ENCODE measurements around the gene IPO11. TPM values are rescaled to one million over a fixed set of nuclear protein-coding genes. Genes with fewer than 3 reads are reported as not detected.
"Not testable (repeated sequence)": the region's sequence is repeated elsewhere in the genome, so short reads cannot be mapped to it uniquely, and the experiment has no call there.

Gene IPO11
- total RNA-seq, 1 experiment from 2014 or later: 47.1 TPM

DNA sequence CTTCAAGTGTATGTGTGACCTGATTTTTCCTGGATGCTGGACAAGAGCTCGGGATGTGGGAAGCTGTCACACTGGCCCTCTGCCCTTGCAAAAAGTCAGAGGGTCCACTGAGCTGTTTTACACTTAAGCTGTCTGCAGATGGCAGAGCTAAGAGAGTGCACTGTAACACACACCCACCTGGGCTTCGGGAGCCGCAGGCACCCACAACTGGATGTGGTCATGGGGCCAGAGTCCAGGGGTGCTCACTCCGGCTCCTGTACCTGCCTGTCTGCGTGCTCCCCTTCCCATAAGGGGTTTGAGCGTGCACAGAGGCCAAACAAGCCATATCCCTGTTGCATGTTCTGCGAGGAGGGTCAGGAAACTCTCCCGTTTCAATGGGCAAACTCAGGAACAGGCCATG lies 248.6 kb downstream of the IPO11 start:
- Histone ChIP-seq H2AFZ (no peak overlapping the region), H3K4me2 (no peak overlapping the region), H3K9me3 (ENCODE audit: insufficient read depth, low read depth) (peaks cover 3% of the 10 kb centered on the region; the same call in 1 of the 2 replicates), H3K4me1 (replicated peaks; ENCODE audit: insufficient read depth) (no peaks in the 10 kb centered on the region), H3K27me3 (ENCODE audit: insufficient read depth, low read depth) (no peaks in the 10 kb centered on the region), H3K9me2 (ENCODE audit: insufficient read depth) (no peaks in the 10 kb centered on the region), H3F3A (ENCODE audit: insufficient read depth, low read depth) (no peaks in the 10 kb centered on the region), H3K36me3 (ENCODE audit: low read depth) (no peaks in the 10 kb centered on the region), H4K20me1 (ENCODE audit: insufficient read depth) (no peaks in the 10 kb centered on the region), H3K4me3 (no peak overlapping the region), H3K27ac (no peak overlapping the region), H3K79me2 (ENCODE audit: low read depth) (no peaks in the 10 kb centered on the region)
- ChIA-PET POLR2A (ENCODE audit: unreplicated experiment) (no interaction called here), CTCF (no interaction called here)
- BruUV-seq (replicated peaks): no TSS peak
- intact Hi-C loops (cut with micrococcal nuclease; ENCODE audit: unreplicated experiment): no loop called here
- TF ChIP-seq EZH2 (IDR thresholded peaks at IDR 0.05; ENCODE audit: low read depth): no peak
- TF ChIP-seq, protein P1, sequence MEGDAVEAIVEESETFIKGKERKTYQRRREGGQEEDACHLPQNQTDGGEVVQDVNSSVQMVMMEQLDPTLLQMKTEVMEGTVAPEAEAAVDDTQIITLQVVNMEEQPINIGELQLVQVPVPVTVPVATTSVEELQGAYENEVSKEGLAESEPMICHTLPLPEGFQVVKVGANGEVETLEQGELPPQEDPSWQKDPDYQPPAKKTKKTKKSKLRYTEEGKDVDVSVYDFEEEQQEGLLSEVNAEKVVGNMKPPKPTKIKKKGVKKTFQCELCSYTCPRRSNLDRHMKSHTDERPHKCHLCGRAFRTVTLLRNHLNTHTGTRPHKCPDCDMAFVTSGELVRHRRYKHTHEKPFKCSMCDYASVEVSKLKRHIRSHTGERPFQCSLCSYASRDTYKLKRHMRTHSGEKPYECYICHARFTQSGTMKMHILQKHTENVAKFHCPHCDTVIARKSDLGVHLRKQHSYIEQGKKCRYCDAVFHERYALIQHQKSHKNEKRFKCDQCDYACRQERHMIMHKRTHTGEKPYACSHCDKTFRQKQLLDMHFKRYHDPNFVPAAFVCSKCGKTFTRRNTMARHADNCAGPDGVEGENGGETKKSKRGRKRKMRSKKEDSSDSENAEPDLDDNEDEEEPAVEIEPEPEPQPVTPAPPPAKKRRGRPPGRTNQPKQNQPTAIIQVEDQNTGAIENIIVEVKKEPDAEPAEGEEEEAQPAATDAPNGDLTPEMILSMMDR (conservative IDR thresholded peaks at IDR 0.05): no peak
- DNase-seq: no peak

DNA sequence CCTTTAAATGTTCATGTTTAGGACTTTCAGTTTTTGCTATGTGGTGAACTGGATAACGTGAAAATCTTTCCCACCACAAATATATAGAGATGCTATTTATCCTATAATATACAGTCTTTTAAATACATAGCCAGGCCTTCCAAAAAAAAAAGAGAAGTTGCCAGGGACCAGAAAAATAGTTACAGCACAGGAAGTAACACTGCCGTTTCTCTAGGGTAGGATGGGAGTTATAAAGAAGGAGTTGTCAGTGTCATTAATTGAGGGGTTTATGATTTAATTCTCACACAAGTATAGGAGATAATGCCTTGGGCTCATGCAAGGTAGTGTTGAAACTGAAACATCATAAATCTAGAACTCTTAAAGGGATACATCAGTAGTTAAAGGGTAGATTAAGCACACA lies 250.0 kb downstream of the IPO11 start:
- Histone ChIP-seq H4K20me1 (ENCODE audit: insufficient read depth) (no peaks in the 10 kb centered on the region), H3K4me2 (no peak overlapping the region), H3K9me2 (ENCODE audit: insufficient read depth) (no peaks in the 10 kb centered on the region), H3K27me3 (ENCODE audit: insufficient read depth, low read depth) (no peaks in the 10 kb centered on the region), H3K27ac (no peak overlapping the region), H3F3A (ENCODE audit: insufficient read depth, low read depth) (no peaks in the 10 kb centered on the region), H3K36me3 (ENCODE audit: low read depth) (no peaks in the 10 kb centered on the region), H3K79me2 (ENCODE audit: low read depth) (no peaks in the 10 kb centered on the region), H3K9me3 (ENCODE audit: insufficient read depth, low read depth) (peaks cover 3% of the 10 kb centered on the region; the same call in 1 of the 2 replicates), H3K4me3 (no peak overlapping the region), H2AFZ (no peak overlapping the region), H3K4me1 (replicated peaks; ENCODE audit: insufficient read depth) (no peaks in the 10 kb centered on the region)
- CTCF ChIA-PET: no interaction called here
- no TSS peak for BruUV-seq (replicated peaks)
- DNase-seq: no peak
- no peak for TF ChIP-seq EZH2 (IDR thresholded peaks at IDR 0.05; ENCODE audit: low read depth)
- TF ChIP-seq, protein P1 (conservative IDR thresholded peaks at IDR 0.05): no peak
- intact Hi-C loops (cut with micrococcal nuclease; ENCODE audit: unreplicated experiment): no loop called here
- POLR2A ChIA-PET (ENCODE audit: unreplicated experiment): no interaction called here

- no peak for TF ChIP-seq EZH2 (IDR thresholded peaks at IDR 0.05; ENCODE audit: low read depth)
- TF ChIP-seq, protein P1 (conservative IDR thresholded peaks at IDR 0.05): no peak
- Histone ChIP-seq H2AFZ (no peak overlapping the region), H3F3A (ENCODE audit: insufficient read depth, low read depth) (no peaks in the 10 kb centered on the region), H3K9me2 (ENCODE audit: insufficient read depth) (no peaks in the 10 kb centered on the region), H3K4me3 (no peak overlapping the region), H3K27ac (no peak overlapping the region), H3K4me1 (replicated peaks; ENCODE audit: insufficient read depth) (no peaks in the 10 kb centered on the region), H3K9me3 (ENCODE audit: insufficient read depth, low read depth) (no peaks in the 10 kb centered on the region), H4K20me1 (ENCODE audit: insufficient read depth) (no peaks in the 10 kb centered on the region), H3K27me3 (ENCODE audit: insufficient read depth, low read depth) (no peaks in the 10 kb centered on the region), H3K79me2 (ENCODE audit: low read depth) (no peaks in the 10 kb centered on the region), H3K4me2 (no peak overlapping the region), H3K36me3 (ENCODE audit: low read depth) (no peaks in the 10 kb centered on the region)
- POLR2A ChIA-PET (ENCODE audit: unreplicated experiment): no interaction called here
- CTCF ChIA-PET: no interaction called here
- no peak for DNase-seq
- intact Hi-C loops (cut with micrococcal nuclease; ENCODE audit: unreplicated experiment): no loop called here
- no TSS peak for BruUV-seq (replicated peaks)
Observed at GRCh38 chr5:62671479-62671878, 258.9 kb downstream of the IPO11 start.

DNA sequence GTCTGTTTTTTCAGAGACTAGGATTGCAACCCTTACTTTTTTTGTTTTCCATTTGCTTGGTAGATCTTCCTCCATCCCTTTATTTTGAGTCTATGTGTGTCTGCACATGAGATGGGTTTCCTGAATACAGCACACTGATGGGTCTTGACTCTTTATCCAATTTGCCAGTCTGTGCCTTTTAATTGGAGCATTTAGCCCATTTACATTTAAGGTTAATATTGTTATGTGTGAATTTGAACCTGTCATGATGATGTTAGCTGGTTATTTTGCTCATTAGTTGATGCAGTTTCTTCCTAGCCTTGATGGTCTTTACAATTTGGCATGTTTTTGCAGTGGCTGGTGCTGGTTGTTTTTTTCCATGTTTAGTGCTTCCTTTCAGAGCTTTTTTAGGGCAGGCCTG lies 264.0 kb downstream of the IPO11 start:
- H3K9me3 ChIP-seq (ENCODE audit: insufficient read depth, low read depth); H2AFZ ChIP-seq; BruUV-seq (replicated peaks); intact Hi-C loops (cut with micrococcal nuclease; ENCODE audit: unreplicated experiment); H4K20me1 ChIP-seq (ENCODE audit: insufficient read depth); H3K4me1 ChIP-seq (replicated peaks; ENCODE audit: insufficient read depth); H3K36me3 ChIP-seq (ENCODE audit: low read depth); H3F3A ChIP-seq (ENCODE audit: insufficient read depth, low read depth); H3K27me3 ChIP-seq (ENCODE audit: insufficient read depth, low read depth); H3K79me2 ChIP-seq (ENCODE audit: low read depth); H3K9me2 ChIP-seq (ENCODE audit: insufficient read depth); H3K27ac ChIP-seq; H3K4me2 ChIP-seq; DNase-seq; CTCF ChIA-PET; POLR2A ChIA-PET (ENCODE audit: unreplicated experiment); H3K4me3 ChIP-seq: not testable (repeated sequence)
